DMS114 treated with DMSO at 0.1 percent for 48 hours (cell line): Measurements from ENCODE around the gene SNRNP200.

Source experiments
- DNase-seq: peaks from one replicate; lab custom pipeline; 2025; ENCODE audit not compliant: unreplicated experiment; lab: John Stamatoyannopoulos, UW

Gene SNRNP200

DNA sequence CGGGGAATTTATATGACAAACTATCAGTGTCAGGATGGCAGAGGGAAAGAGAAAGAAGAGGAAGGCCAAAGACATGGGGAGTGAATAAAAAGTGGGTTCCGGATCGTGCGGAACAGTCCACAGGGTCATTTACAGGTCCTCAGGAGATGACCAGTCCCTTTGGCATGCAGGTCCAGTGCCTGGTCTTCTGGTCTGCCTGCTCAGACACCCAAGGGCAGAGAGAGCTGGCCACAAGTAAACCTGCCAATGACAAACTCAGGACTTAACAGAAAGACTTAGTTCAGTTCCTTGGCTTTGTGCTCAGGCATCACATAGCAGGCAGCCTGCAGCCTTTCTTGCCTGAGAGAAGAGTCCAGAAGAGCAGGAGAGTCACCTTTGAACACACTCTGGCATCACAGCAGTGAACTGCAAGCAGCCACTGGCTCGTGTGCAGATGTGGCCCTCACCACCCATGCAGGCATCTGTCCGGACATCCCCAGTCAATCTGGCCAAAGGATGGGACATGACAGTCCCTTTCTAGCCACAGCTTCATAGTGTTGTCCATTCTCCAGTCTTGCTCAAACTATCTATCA lies 53.5 kb downstream of the SNRNP200 start:
- DNase-seq, result no peak

DNA sequence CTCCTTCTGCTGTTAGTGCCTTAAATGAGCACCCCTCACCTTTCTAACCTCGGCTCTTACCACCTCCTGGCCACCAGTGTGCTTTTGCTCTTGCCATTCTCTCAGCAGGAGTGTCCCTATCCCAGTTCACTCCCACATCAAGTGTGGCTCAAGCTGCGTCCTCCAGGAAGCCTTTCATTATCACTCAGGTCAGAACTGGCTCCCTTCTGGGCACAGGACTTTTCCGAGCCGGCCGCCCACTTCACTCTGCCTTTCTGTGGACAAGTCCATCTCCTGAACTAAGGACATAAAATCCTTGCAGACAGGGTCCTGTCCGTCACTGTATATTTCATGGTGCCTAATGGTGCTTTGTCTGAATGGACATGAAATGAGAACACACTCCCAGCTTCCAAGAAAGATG lies 55.2 kb downstream of the SNRNP200 start:
- no peak for DNase-seq

GRCh38 chr2:96249654-96250053 lies 55.7 kb downstream of the SNRNP200 start:
- no peak for DNase-seq

GRCh38 chr2:96248624-96249023 lies 56.7 kb downstream of the SNRNP200 start:
- DNase-seq, result no peak

- no peak for DNase-seq
Observed at GRCh38 chr2:96247896-96248295, 57.5 kb downstream of the SNRNP200 start.

- no peak for DNase-seq
Observed at GRCh38 chr2:96247009-96247408, 58.3 kb downstream of the SNRNP200 start.

DNA sequence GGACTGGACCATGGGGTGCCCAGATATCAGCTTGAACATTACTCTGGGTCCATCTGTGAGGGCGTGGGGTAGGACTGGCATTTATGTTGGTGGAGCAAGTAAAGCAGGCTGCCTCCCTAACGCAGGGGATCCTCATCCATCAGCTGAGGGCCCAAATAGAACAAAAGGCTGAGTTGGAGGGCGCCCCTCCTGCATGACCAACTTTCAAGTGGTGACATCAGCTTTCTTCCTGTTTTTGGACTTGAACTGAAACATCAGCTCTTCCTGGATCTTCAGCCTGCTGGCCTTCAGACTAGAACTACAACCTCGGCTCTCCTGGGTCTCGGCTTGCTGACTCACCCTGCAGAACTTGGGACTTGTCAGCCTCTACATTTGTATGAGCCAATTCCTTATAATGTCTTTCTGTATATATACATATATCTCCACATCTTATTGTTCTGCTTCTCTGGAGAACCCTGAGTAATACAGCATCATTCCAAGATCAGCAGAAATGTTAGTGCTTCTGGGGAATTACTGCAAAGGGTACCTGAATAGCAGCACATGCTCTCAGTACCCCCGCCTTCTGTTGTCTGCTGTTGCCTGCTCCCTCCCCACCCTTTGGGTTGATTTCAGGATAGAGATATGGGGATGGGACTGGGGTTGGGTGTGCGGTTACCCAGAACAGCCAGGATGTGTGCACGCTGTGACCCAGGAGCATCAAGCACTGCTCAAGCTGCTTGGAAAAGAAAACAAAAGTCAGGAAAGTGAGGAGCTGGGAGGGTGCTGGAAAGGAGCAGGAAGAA lies 59.5 kb downstream of the SNRNP200 start:
- DNase-seq, result no peak

GRCh38 chr2:96243843-96244242 lies 61.5 kb downstream of the SNRNP200 start:
- no peak for DNase-seq

- no peak for DNase-seq
Observed at GRCh38 chr2:96241900-96242611, 63.3 kb downstream of the SNRNP200 start.

DNA sequence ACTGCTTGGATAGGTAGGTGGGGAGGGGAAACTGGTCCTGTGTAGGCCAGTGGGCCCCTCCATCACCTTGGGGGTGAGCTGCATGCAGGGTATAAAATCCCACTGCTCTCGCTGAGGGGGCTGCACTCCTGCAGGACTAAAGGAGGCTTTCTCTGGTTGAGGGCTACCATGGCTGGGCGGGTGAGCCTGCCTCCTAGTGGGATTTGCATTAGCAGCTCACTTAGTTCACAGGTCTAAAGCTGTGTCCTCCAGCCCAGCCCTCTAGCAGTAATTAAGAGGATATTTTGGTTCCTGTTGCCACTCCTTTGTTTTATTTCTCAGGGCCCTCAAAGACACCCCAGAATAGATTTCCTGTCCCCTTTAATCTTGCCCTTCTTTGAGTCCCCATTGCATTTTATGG lies 64.1 kb downstream of the SNRNP200 start:
- DNase-seq, result no peak

GRCh38 chr2:96240341-96241038 lies 64.9 kb downstream of the SNRNP200 start:
- no peak for DNase-seq

DNA sequence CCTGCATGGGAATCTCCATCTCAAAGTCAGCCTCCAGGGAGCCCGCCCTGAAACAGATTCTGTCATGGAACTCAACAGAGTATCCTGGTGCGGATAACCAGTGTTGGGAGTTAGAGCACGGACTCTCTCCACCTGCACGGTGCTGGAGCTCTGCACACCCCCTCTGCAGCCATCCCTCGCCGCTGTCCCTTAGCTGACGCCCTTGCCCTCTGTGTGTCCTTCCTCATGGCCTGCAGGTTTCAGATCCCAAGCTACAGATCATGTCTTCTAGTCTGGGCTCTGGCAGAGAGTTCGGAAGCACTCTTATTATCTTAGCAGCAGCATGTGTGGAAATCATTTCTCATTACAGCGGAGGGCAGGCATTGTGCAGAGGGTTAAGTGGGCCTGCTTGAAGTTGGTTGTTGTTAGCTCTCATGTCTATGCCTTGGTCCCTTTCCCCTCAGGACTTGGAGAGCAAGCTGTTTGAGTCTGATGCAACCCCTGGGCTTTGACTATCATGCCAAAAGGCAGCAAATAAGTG lies 65.5 kb downstream of the SNRNP200 start:
- no peak for DNase-seq

- DNase-seq, result no peak
Observed at GRCh38 chr2:96239091-96239490, 66.3 kb downstream of the SNRNP200 start.

DNA sequence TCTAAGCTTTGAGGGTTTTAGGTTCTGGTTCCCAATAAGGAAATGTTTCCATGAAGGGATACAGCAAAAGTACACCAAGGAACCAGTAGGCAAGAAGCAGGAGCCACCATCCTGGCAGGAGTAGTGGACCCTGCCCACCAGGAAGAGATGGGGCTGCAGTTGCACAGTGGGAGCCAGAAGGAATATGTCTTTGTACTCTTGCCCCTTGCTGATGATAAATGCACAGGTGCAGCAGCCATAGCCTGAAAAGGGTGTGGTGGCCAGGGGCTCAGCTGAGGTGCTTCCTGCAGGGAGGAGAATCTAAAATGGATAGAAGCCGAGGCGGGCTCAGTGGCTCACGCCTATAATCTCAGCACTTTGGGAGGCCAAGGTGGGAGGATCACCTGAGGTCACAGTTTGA lies 67.1 kb downstream of the SNRNP200 start:
- no peak for DNase-seq

DNA sequence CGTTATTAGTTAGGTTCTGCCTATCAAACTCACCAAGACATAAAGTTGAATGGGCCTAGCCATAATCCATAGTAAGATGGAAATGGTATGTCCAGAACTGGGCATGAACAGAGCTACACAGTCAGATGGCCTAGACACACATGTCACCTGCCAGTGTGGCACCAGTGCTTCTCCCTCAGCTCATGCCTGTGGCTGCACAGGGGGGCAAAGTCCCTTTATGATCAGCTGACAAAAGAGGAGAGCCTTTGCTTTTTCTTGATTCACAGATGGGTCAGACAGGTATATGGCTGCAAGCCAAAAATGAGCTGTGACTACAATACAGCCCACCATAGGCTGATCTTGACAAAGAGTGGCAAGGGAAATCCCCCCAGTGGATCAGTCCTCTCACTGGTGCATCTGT lies 68.5 kb downstream of the SNRNP200 start:
- DNase-seq, result no peak

- DNase-seq, result no peak
Observed at GRCh38 chr2:96233880-96234316, 71.4 kb downstream of the SNRNP200 start.

GRCh38 chr2:96233436-96233835 lies 71.9 kb downstream of the SNRNP200 start:
- no peak for DNase-seq

- no peak for DNase-seq
Observed at GRCh38 chr2:96231316-96231715, 74.0 kb downstream of the SNRNP200 start.

- no peak for DNase-seq
Observed at GRCh38 chr2:96225016-96225533, 80.3 kb downstream of the SNRNP200 start.
